ENCODE data around the gene EXOC4.

The EXOC4 gene

DNA sequence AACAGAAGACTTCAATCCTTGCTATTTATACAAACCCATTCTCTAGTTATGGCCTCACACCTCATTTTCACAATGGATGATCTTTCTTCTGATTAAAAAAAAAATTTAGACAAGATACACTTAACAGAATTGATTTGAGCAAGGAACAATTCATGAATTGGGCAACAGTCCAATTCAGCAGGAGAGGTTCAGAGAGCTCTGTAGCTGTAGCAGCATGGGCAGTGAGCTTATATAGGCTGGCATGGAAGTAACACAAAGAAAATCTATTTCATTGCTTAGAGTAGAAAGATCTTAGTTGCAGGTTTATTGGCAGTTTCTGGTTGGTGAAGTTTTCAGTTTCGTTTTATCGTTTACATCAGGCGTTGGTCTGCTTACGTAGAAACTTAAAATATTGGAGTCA lies 851.3 kb downstream of the EXOC4 start:
- no peak for TF ChIP-seq ZNF423 (tag by site-specific recombination; IDR thresholded peaks at IDR 0.05)
- no peak for TF ChIP-seq ZNF211 (tag by site-specific recombination; IDR thresholded peaks at IDR 0.05; ENCODE audit: low read depth)
- TF ChIP-seq, protein P1, sequence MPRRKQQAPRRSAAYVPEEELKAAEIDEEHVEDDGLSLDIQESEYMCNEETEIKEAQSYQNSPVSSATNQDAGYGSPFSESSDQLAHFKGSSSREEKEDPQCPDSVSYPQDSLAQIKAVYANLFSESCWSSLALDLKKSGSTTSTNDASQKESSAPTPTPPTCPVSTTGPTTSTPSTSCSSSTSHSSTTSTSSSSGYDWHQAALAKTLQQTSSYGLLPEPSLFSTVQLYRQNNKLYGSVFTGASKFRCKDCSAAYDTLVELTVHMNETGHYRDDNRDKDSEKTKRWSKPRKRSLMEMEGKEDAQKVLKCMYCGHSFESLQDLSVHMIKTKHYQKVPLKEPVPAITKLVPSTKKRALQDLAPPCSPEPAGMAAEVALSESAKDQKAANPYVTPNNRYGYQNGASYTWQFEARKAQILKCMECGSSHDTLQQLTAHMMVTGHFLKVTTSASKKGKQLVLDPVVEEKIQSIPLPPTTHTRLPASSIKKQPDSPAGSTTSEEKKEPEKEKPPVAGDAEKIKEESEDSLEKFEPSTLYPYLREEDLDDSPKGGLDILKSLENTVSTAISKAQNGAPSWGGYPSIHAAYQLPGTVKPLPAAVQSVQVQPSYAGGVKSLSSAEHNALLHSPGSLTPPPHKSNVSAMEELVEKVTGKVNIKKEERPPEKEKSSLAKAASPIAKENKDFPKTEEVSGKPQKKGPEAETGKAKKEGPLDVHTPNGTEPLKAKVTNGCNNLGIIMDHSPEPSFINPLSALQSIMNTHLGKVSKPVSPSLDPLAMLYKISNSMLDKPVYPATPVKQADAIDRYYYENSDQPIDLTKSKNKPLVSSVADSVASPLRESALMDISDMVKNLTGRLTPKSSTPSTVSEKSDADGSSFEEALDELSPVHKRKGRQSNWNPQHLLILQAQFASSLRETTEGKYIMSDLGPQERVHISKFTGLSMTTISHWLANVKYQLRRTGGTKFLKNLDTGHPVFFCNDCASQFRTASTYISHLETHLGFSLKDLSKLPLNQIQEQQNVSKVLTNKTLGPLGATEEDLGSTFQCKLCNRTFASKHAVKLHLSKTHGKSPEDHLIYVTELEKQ (tag by site-specific recombination; IDR thresholded peaks at IDR 0.05; ENCODE audit: borderline replicate concordance), result no peak
- TF ChIP-seq, protein P2, sequence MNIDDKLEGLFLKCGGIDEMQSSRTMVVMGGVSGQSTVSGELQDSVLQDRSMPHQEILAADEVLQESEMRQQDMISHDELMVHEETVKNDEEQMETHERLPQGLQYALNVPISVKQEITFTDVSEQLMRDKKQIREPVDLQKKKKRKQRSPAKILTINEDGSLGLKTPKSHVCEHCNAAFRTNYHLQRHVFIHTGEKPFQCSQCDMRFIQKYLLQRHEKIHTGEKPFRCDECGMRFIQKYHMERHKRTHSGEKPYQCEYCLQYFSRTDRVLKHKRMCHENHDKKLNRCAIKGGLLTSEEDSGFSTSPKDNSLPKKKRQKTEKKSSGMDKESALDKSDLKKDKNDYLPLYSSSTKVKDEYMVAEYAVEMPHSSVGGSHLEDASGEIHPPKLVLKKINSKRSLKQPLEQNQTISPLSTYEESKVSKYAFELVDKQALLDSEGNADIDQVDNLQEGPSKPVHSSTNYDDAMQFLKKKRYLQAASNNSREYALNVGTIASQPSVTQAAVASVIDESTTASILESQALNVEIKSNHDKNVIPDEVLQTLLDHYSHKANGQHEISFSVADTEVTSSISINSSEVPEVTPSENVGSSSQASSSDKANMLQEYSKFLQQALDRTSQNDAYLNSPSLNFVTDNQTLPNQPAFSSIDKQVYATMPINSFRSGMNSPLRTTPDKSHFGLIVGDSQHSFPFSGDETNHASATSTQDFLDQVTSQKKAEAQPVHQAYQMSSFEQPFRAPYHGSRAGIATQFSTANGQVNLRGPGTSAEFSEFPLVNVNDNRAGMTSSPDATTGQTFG (tag by site-specific recombination; IDR thresholded peaks at IDR 0.05; ENCODE audit: borderline replicate concordance), result no peak
- no peak for TF ChIP-seq OSR2 (tag by site-specific recombination; IDR thresholded peaks at IDR 0.05)
- TF ChIP-seq, protein P3, sequence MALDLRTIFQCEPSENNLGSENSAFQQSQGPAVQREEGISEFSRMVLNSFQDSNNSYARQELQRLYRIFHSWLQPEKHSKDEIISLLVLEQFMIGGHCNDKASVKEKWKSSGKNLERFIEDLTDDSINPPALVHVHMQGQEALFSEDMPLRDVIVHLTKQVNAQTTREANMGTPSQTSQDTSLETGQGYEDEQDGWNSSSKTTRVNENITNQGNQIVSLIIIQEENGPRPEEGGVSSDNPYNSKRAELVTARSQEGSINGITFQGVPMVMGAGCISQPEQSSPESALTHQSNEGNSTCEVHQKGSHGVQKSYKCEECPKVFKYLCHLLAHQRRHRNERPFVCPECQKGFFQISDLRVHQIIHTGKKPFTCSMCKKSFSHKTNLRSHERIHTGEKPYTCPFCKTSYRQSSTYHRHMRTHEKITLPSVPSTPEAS (tag by site-specific recombination; IDR thresholded peaks at IDR 0.05), result no peak
- no peak for TF ChIP-seq ZNF184 (tag by site-specific recombination; IDR thresholded peaks at IDR 0.05)
- no peak for TF ChIP-seq ZNF660 (tag by site-specific recombination; IDR thresholded peaks at IDR 0.05)
- no peak for TF ChIP-seq ZNF530 (tag by site-specific recombination; IDR thresholded peaks at IDR 0.05; ENCODE audit: low read depth)
- TF ChIP-seq ZNF174 (tag by site-specific recombination; IDR thresholded peaks at IDR 0.05), result no peak
- no peak for TF ChIP-seq ZNF175 (tag by site-specific recombination; IDR thresholded peaks at IDR 0.05)
- no peak for TF ChIP-seq ZNF274 (IDR thresholded peaks at IDR 0.05; ENCODE audit: low read length)
- no peak for TF ChIP-seq ZNF274 (tag by site-specific recombination; IDR thresholded peaks at IDR 0.05; ENCODE audit: borderline replicate concordance)
- TF ChIP-seq SP3 (tag by site-specific recombination; IDR thresholded peaks at IDR 0.05), result no peak
- TF ChIP-seq ZSCAN16 (tag by site-specific recombination; IDR thresholded peaks at IDR 0.05), result no peak
- H3K4me1 ChIP-seq (ENCODE audit: control insufficient read depth, insufficient read depth, low read length), result no peaks in the 10 kb centered on the region
- no peaks in the 10 kb centered on the region for H3K9me3 ChIP-seq (ENCODE audit: control insufficient read depth, insufficient read depth, low read depth, low read length)
- H3K4me3 ChIP-seq (ENCODE audit: low read depth, low read length), result no peak overlapping the region
- ChIA-PET POLR2A (no interaction called here), CTCF (no interaction called here)
- H3K27ac ChIP-seq (ENCODE audit: extremely low read depth, low read depth, low read length), result no peak overlapping the region
- no peaks in the 10 kb centered on the region for H3K36me3 ChIP-seq (ENCODE audit: control insufficient read depth in 2 of 2, insufficient read depth in 1 of 2, low read length in 2 of 2)

DNA sequence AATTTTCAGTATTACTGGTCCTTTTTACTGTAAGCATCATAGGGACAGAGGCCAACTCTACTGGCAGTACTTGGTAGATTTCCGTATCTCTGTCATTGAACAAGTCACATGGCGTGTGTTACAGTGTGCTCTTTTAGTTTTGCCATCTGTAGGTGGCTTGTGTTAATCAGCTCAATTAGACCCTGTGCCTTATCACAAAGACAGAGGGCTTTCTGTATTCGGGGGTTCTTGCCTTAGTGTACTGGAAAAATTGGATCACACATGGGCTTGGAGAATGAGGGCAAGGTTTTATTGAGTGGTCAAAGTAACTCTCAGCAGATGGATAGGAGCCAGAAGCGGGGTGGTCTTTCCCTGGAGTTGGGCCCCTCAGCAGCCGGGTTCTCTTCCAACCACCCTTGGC lies 853.0 kb downstream of the EXOC4 start:
- POLR2A ChIA-PET, result no interaction called here
- no peaks in the 10 kb centered on the region for H3K4me1 ChIP-seq (ENCODE audit: control insufficient read depth, insufficient read depth, low read length)
- CTCF ChIA-PET, result no interaction called here
- H3K9me3 ChIP-seq (ENCODE audit: control insufficient read depth, insufficient read depth, low read depth, low read length), result no peaks in the 10 kb centered on the region
- no peaks in the 10 kb centered on the region for H3K36me3 ChIP-seq (ENCODE audit: control insufficient read depth in 2 of 2, insufficient read depth in 1 of 2, low read length in 2 of 2)
- no peak overlapping the region for H3K4me3 ChIP-seq (ENCODE audit: low read depth, low read length)
- H3K27ac ChIP-seq (ENCODE audit: extremely low read depth, low read depth, low read length), result no peak overlapping the region
- TF ChIP-seq ZNF169 (tag by site-specific recombination; IDR thresholded peaks at IDR 0.05), result no peak
- TF ChIP-seq ZNF184 (tag by site-specific recombination; IDR thresholded peaks at IDR 0.05), result no peak
- TF ChIP-seq ZNF776 (tag by site-specific recombination; IDR thresholded peaks at IDR 0.05; ENCODE audit: borderline replicate concordance), result no peak
- TF ChIP-seq, protein P4, sequence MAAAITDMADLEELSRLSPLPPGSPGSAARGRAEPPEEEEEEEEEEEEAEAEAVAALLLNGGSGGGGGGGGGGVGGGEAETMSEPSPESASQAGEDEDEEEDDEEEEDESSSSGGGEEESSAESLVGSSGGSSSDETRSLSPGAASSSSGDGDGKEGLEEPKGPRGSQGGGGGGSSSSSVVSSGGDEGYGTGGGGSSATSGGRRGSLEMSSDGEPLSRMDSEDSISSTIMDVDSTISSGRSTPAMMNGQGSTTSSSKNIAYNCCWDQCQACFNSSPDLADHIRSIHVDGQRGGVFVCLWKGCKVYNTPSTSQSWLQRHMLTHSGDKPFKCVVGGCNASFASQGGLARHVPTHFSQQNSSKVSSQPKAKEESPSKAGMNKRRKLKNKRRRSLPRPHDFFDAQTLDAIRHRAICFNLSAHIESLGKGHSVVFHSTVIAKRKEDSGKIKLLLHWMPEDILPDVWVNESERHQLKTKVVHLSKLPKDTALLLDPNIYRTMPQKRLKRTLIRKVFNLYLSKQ (tag by site-specific recombination; IDR thresholded peaks at IDR 0.05; ENCODE audit: borderline replicate concordance), result no peak
- no peak for TF ChIP-seq ZNF48 (tag by site-specific recombination; IDR thresholded peaks at IDR 0.05)
- TF ChIP-seq ZNF626 (tag by site-specific recombination; IDR thresholded peaks at IDR 0.05), result no peak
- TF ChIP-seq, protein P5, sequence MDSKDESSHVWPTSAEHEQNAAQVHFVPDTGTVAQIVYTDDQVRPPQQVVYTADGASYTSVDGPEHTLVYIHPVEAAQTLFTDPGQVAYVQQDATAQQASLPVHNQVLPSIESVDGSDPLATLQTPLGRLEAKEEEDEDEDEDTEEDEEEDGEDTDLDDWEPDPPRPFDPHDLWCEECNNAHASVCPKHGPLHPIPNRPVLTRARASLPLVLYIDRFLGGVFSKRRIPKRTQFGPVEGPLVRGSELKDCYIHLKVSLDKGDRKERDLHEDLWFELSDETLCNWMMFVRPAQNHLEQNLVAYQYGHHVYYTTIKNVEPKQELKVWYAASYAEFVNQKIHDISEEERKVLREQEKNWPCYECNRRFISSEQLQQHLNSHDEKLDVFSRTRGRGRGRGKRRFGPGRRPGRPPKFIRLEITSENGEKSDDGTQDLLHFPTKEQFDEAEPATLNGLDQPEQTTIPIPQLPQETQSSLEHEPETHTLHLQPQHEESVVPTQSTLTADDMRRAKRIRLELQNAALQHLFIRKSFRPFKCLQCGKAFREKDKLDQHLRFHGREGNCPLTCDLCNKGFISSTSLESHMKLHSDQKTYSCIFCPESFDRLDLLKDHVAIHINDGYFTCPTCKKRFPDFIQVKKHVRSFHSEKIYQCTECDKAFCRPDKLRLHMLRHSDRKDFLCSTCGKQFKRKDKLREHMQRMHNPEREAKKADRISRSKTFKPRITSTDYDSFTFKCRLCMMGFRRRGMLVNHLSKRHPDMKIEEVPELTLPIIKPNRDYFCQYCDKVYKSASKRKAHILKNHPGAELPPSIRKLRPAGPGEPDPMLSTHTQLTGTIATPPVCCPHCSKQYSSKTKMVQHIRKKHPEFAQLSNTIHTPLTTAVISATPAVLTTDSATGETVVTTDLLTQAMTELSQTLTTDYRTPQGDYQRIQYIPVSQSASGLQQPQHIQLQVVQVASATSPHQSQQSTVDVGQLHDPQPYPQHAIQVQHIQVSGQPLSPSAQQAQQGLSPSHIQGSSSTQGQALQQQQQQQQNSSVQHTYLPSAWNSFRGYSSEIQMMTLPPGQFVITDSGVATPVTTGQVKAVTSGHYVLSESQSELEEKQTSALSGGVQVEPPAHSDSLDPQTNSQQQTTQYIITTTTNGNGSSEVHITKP (tag by site-specific recombination; IDR thresholded peaks at IDR 0.05), result no peak
- no peak for TF ChIP-seq FEZF1 (tag by site-specific recombination; IDR thresholded peaks at IDR 0.05)
